ENCODE measurements around the gene VWA8.

Gene VWA8

GRCh38 chr13:41561170-41561569 is 399.7 kb downstream of the VWA8 start:
- TF ChIP-seq CTCF (IDR thresholded peaks at IDR 0.05; ENCODE audit: low read depth, low read length): no peak
- no peak for DNase-seq
- Histone ChIP-seq H3K36me3 (no peaks in the 10 kb centered on the region), H3K27ac (no peak overlapping the region), H3K4me3 (ENCODE audit: low read depth, low read length) (no peak overlapping the region), H3K9me3 (ENCODE audit: severe bottlenecking) (no peaks in the 10 kb centered on the region), H3K27me3 (ENCODE audit: insufficient read depth, low read depth, severe bottlenecking) (no peaks in the 10 kb centered on the region)

- no peak for TF ChIP-seq CTCF (IDR thresholded peaks at IDR 0.05; ENCODE audit: low read depth, low read length)
- Histone ChIP-seq H3K36me3 (no peaks in the 10 kb centered on the region), H3K27ac (no peak overlapping the region), H3K4me3 (ENCODE audit: low read depth, low read length) (no peak overlapping the region), H3K9me3 (ENCODE audit: severe bottlenecking) (no peaks in the 10 kb centered on the region), H3K27me3 (ENCODE audit: insufficient read depth, low read depth, severe bottlenecking) (no peaks in the 10 kb centered on the region)
- no peak for DNase-seq
These were observed 401.9 kb downstream of the VWA8 start for GRCh38 chr13:41558781-41559560.

GRCh38 chr13:41557719-41558118 is 403.2 kb downstream of the VWA8 start:
- H3K9me3 ChIP-seq (ENCODE audit: severe bottlenecking): no peaks in the 10 kb centered on the region
- no peak overlapping the region for H3K4me3 ChIP-seq (ENCODE audit: low read depth, low read length)
- no peak overlapping the region for H3K27ac ChIP-seq
- TF ChIP-seq CTCF (IDR thresholded peaks at IDR 0.05; ENCODE audit: low read depth, low read length): no peak
- no peak for DNase-seq
- H3K36me3 ChIP-seq: no peaks in the 10 kb centered on the region
- H3K27me3 ChIP-seq (ENCODE audit: insufficient read depth, low read depth, severe bottlenecking): no peaks in the 10 kb centered on the region

GRCh38 chr13:41554626-41555386 is 406.1 kb downstream of the VWA8 start:
- Histone ChIP-seq H3K4me3 (ENCODE audit: low read depth, low read length) (no peak overlapping the region), H3K27ac (no peak overlapping the region), H3K9me3 (ENCODE audit: severe bottlenecking) (no peaks in the 10 kb centered on the region), H3K36me3 (no peaks in the 10 kb centered on the region), H3K27me3 (ENCODE audit: insufficient read depth, low read depth, severe bottlenecking) (no peaks in the 10 kb centered on the region)
- TF ChIP-seq CTCF (IDR thresholded peaks at IDR 0.05; ENCODE audit: low read depth, low read length): no peak
- no peak for DNase-seq

DNA sequence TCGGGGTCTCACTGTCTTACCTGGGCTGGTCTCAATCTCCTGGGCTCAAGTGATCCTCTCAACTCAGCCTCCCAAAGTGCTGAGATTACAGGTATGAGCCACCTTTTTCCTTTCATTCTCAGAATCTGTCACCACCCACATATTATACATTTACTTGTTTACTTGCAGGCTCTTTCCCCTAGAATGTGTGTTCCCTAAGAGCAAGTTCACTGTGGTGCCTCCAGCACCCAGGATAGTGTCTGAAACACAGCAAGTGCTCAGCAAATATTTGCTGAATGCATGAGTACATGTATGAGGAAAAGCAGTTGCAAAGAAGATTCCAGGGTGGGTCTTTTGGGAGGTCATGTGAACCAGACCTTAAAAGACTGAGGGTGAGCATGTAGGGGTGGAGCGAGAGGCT is 406.7 kb downstream of the VWA8 start:
- Histone ChIP-seq H3K9me3 (ENCODE audit: severe bottlenecking) (no peaks in the 10 kb centered on the region), H3K27ac (no peak overlapping the region)
- no peak for DNase-seq

More for the DNA sequence above, 406.7 kb downstream of the VWA8 start:
- TF ChIP-seq CTCF (IDR thresholded peaks at IDR 0.05; ENCODE audit: low read depth, low read length): no peak
- no peaks in the 10 kb centered on the region for H3K36me3 ChIP-seq
- H3K4me3 ChIP-seq (ENCODE audit: low read depth, low read length): no peak overlapping the region
- no peaks in the 10 kb centered on the region for H3K27me3 ChIP-seq (ENCODE audit: insufficient read depth, low read depth, severe bottlenecking)
